Heart right ventricle (tissue), 16 donors: Measurements from ENCODE around the gene TRAIP. TPM values are rescaled to one million over a fixed set of nuclear protein-coding genes. Genes with fewer than 3 reads are reported as not detected.

Experiments used
- ATAC-seq, 8 donors: fragments of 200-7000 bp; cut with Tn5 transposase; one replicate each; pipeline ENCODE4 v1.9.1; 2020; ENCODE audit warnings: mild to moderate bottlenecking in 8 of 8, moderate library complexity in 8 of 8, moderate number of reproducible peaks in 1 of 8
- DNase-seq, 2 donors: peaks; one replicate each; pipeline ENCODE4 v3.0.0-alpha.2; 2020
- H3K27ac ChIP-seq, 10 donors: fragments of 200-600 bp; sonication (generic) in 2 of 10; one replicate each; pipeline versions ENCODE4 v1.5.0 to v1.8.0; 2020 to 2022; ENCODE audit warnings: mild to moderate bottlenecking in 3 of 10
- H3K27me3 ChIP-seq, 7 donors: fragments of 200-600 bp; one replicate each; pipeline ENCODE4 v1.8.0; 2021 to 2022; ENCODE audit warnings: mild to moderate bottlenecking in 2 of 7
- H3K36me3 ChIP-seq, 9 donors: fragments of 200-600 bp; sonication (generic) in 1 of 9; one replicate each; pipeline versions ENCODE4 v1.5.0 to v1.8.0; 2020 to 2022; ENCODE audit warnings: mild to moderate bottlenecking in 2 of 9
- H3K4me1 ChIP-seq, 9 donors: fragments of 200-600 bp; sonication (generic) in 1 of 9; one replicate each; pipeline versions ENCODE4 v1.5.0 to v1.8.0; 2020 to 2022; ENCODE audit warnings: mild to moderate bottlenecking in 4 of 9
- H3K4me3 ChIP-seq, 10 donors: fragments of 200-600 bp; sonication (generic) in 2 of 10; one replicate each; pipeline versions ENCODE4 v1.5.0 to v1.8.0; 2020 to 2022; ENCODE audit warnings: mild to moderate bottlenecking in 7 of 10, moderate library complexity in 2 of 10
- H3K9me3 ChIP-seq, 11 donors: fragments of 200-600 bp in 10 of 11; sonication (generic) in 2 of 11; one replicate each; pipeline versions ENCODE4 v1.5.0 to v1.8.0; 2013 to 2022; ENCODE audit warnings: mild to moderate bottlenecking in 2 of 11, control low read depth in 1 of 11, moderate library complexity in 1 of 11
- WGBS, 2 donors: extraction: QIAGEN DNeasy Blood & Tissue Kit; methylation state at CpG; one replicate each; pipeline ENCODE4 v1.1.7; 2013; ENCODE audit warnings: inconsistent platforms in 1 of 2; 5-methylcytosine and 5-hydroxymethylcytosine counted together
- intact Hi-C, 10 donors: fragments of 100-400 bp; cut with DNase I; formaldehyde crosslinking; loops; one replicate each; pipeline versions ENCODE4 v1.11.1 to v1.14.2; 2022
- microRNA-seq, 2 donors: library from miRNA; unstranded; fragments of <30 nt; microRNA quantifications; one replicate each; pipeline ENCODE4 v1.2.0, GENCODE V29; 2021
- polyA plus RNA-seq, 2 donors: library from polyadenylated mRNA; stranded (reverse); fragments of 200-250 nt; gene quantifications; one replicate each; pipeline ENCODE4 v1.2.3, GENCODE V29; 2013
- total RNA-seq, 10 donors: library from RNA; stranded (reverse); fragmentation: NEBNext Ultra II Directional in 3 of 10; extraction: Animal tissue kit (Norgen Biotek cat#: 25700) in 3 of 10; gene quantifications; one replicate each; pipeline versions ENCODE4 v1.2.1 to v1.2.4, GENCODE V29; 2021 to 2023
- TF ChIP-seq, protein P1 (sequence below), 9 donors: fragments of 200-600 bp; sonication (generic) in 2 of 9; IDR thresholded peaks; one replicate each; pipeline versions ENCODE4 v1.5.0 to v1.8.0; 2021 to 2022; ENCODE audit warnings: antibody characterized with exemption in 9 of 9, mild to moderate bottlenecking in 5 of 9, moderate library complexity in 1 of 9
- donor health status: Arrhythmogenic right ventricular cardiomyopathy.
- donor health status: ischemic (EF 13 %, LVEDD 7.1; RV severe dilation, severe dysfunction).
- donor health status: healthy with polysubstance abuse.
- donor health status: DM: no; HTN: yes; CAD: no.
- donor health status: DM: no; HTN: no; CAD: no.
- donor health status: ischemic (EF 25% LVEDD 6.9; RV normal size, moderate dysfunction).
- donor health status: ischemic (EF 25% LVEDD 5.7; RV mildly dilated, moderate dysfunction).
- donor health status: healthy.
- donor health status: DM: yes; HTN: yes; CAD: no.
- donor health status: Ischemic cardiomyopathy.
- donor health status: ischemic (EF 35%, LVEDD 5.7; RV mildly dilated, moderate dysfunction).
- donor health status: nonischemic (EF 11% LVEDD 7.7; RV severe dilation, severe dysfunction).
- donor health status: DM: yes; HTN: yes; CAD: no.
- donor health status: PGD.
- donor health status: ischemic (EF 29% LVEDD 5.4; RV normal size, mild dysfunction).
- donor health status: nonischemic (EF 23%, LVEDD 6.1; RV moderate dilation, normal function).

TRAIP gene
- total and polyA plus RNA-seq, 12 donors, result 0.20 to 2.4 (median 1.4) TPM

DNA sequence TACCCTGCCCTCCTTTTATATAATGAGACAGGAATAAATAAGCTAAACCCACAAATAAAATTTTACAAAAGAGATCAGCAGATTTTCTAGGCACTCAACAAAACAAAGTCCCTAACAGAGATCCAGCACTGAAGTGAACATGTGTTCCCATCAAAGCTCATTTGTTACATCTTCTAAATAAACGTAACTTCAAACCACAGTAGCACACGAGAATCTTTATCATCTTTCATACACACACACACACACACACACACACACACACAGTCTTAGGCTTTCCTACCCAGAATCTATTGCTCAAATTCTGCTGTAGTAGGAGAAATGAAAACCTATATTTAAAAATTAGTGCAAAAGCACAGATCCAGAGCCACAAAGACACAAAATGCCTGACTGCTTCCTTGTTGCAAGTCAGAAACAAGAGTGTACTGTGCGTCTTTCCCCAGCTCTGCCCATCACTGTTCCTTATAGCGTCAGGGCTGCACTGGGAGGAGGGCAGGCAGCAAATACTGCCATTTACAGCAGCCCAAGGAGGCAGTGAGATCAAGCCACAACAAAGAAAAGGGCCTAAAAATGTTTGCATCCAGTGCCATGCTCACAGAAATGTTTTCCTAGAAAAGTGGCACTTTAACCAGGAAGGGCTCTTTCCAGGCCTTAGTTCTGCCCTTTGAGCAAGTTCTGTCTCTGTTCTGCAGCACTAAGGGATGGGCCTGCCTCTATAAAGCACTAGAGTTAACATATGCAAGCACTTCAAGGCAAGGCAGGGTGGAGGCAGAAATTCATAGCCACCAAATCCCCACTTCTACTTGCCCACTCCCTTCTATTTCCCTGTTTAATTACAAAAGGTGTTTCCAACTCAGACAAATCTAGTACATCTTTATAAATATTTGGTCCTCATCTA lies 76.0 kb downstream of the TRAIP start:
- peaks cover 0 to 76% (median 5%) of the 10 kb centered on the region in 9 donors for H3K36me3 ChIP-seq
- H3K27ac ChIP-seq, result no peak overlapping the region
- intact Hi-C loops, result no loop called here
- no peak for DNase-seq
- H3K27me3 ChIP-seq, result no peaks in the 10 kb centered on the region
- no peaks in the 10 kb centered on the region for H3K9me3 ChIP-seq
- WGBS, 2 donors, result 63 to 66% methylated on average over 4 of the region's 4 CpGs
- ATAC-seq, result no peak
- no peak overlapping the region for H3K4me3 ChIP-seq
- peaks cover 4 to 56% (median 21%) of the 10 kb centered on the region in 9 donors for H3K4me1 ChIP-seq
- TF ChIP-seq, protein P1, sequence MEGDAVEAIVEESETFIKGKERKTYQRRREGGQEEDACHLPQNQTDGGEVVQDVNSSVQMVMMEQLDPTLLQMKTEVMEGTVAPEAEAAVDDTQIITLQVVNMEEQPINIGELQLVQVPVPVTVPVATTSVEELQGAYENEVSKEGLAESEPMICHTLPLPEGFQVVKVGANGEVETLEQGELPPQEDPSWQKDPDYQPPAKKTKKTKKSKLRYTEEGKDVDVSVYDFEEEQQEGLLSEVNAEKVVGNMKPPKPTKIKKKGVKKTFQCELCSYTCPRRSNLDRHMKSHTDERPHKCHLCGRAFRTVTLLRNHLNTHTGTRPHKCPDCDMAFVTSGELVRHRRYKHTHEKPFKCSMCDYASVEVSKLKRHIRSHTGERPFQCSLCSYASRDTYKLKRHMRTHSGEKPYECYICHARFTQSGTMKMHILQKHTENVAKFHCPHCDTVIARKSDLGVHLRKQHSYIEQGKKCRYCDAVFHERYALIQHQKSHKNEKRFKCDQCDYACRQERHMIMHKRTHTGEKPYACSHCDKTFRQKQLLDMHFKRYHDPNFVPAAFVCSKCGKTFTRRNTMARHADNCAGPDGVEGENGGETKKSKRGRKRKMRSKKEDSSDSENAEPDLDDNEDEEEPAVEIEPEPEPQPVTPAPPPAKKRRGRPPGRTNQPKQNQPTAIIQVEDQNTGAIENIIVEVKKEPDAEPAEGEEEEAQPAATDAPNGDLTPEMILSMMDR (IDR thresholded peaks at IDR 0.05), result no peak

DNA sequence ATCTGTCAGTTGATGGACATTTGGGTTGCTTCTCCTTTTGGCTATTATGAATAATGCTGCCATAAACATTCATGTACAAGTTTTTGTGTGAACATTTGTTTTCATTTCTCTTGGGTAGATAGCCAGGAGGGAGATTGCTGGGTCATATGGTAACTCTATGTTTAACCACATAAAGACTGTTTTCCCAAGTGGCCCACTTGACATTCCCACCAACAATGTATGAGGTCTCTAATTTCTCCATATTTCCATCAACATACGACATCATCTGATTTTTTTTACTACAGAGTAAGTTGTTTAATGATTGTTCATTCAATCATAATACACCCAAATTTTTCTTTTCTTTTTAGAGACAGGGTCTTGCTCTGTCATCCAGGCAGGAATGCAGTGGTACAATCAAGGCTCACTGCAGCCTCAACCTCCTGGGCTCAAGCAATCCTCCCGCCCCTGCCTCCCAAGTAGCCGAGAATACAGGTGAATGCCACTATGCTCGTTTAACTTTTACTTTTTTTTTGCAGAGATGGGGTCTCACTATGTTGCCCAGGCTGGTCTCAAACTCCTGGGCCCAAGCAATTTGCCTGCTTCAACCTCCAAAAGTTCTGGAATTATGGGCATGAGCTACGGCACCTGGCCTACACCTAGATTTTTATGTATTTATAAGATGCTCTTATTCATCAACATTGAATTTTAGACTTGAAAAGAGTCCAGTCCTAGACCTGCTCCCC lies 76.8 kb downstream of the TRAIP start:
- TF ChIP-seq, protein P1 (IDR thresholded peaks at IDR 0.05), result no peak
- Histone ChIP-seq H3K27ac (no peak overlapping the region), H3K4me1 (peaks cover 3 to 53% (median 22%) of the 10 kb centered on the region in 9 donors), H3K9me3 (no peaks in the 10 kb centered on the region), H3K27me3 (no peaks in the 10 kb centered on the region), H3K36me3 (peaks cover 0 to 70% (median 5%) of the 10 kb centered on the region in 9 donors), H3K4me3 (no peak overlapping the region)
- ATAC-seq (no peak), DNase-seq (no peak)
- WGBS, 2 donors, result 93 to 96% methylated on average over 5 of the region's 5 CpGs
- intact Hi-C loops, result no loop called here

Small RNA genes lying within 50 kb of the gene (microRNA-seq; reads per million reads assigned to microRNA genes)
- gene MIR5193, result 0 reads per million in 2 donors

Other genes starting within 250 kb of the TRAIP start
- 100 to 1,000 TPM; 101 to 140 (median 110) TPM for gene APEH, start 182.2 kb downstream of the TRAIP start, total RNA-seq
- 10 to 100 TPM; 18.2 to 65.7 TPM for gene APEH, start 182.2 kb downstream of the TRAIP start, polyA plus RNA-seq
- gene MST1, start 167.1 kb downstream of the TRAIP start, total RNA-seq, result 1 to 10 TPM; 2.3 to 5.1 (median 3.8) TPM
- 10 to 100 TPM in 1 of 2 donors, 1 to 10 TPM in 1; 3.3 to 16.0 TPM for gene MST1, start 167.1 kb downstream of the TRAIP start, polyA plus RNA-seq
- 10 to 100 TPM; 41.5 to 61.8 (median 51.4) TPM for gene RNF123, start 167.0 kb downstream of the TRAIP start, total RNA-seq
- 10 to 100 TPM; 23.6 to 30.8 TPM for gene RNF123, start 167.0 kb downstream of the TRAIP start, polyA plus RNA-seq
- gene AMIGO3, start 136.9 kb downstream of the TRAIP start, total RNA-seq, result under 1 TPM in 2 of 10 donors, not detected in 8; 0.09 to 0.15 TPM
- 1 to 10 TPM; 1.8 to 2.1 TPM for gene AMIGO3, start 136.9 kb downstream of the TRAIP start, polyA plus RNA-seq
- gene GMPPB, start 132.6 kb downstream of the TRAIP start, total RNA-seq, result 10 to 100 TPM in 8 of 10 donors, 1 to 10 TPM in 2; 9.6 to 30.4 (median 12.9) TPM
- 10 to 100 TPM in 1 of 2 donors, 1 to 10 TPM in 1; 8.7 to 48.8 TPM for gene GMPPB, start 132.6 kb downstream of the TRAIP start, polyA plus RNA-seq
- 10 to 100 TPM; 13.7 to 24.4 (median 16.6) TPM for gene IP6K1, start 70.0 kb downstream of the TRAIP start, total RNA-seq
- 10 to 100 TPM in 1 of 2 donors, 1 to 10 TPM in 1; 9.0 to 12.3 TPM for gene IP6K1, start 70.0 kb downstream of the TRAIP start, polyA plus RNA-seq
- not detected for gene CDHR4, start 56.7 kb downstream of the TRAIP start, total RNA-seq
- gene CDHR4, start 56.7 kb downstream of the TRAIP start, polyA plus RNA-seq, result under 1 TPM; 0.01 to 0.80 TPM
- 1 to 10 TPM; 1.8 to 5.7 (median 2.5) TPM for gene INKA1, start 53.3 kb downstream of the TRAIP start, total RNA-seq
- 1 to 10 TPM; 4.2 to 8.6 TPM for gene INKA1, start 53.3 kb downstream of the TRAIP start, polyA plus RNA-seq
- 10 to 100 TPM; 13.1 to 47.0 (median 22.0) TPM for gene UBA7, start 42.6 kb downstream of the TRAIP start, total RNA-seq
- 10 to 100 TPM; 12.0 to 57.6 TPM for gene UBA7, start 42.6 kb downstream of the TRAIP start, polyA plus RNA-seq
- not detected for gene CAMKV, start 13.3 kb upstream of the TRAIP start, total RNA-seq
- gene CAMKV, start 13.3 kb upstream of the TRAIP start, polyA plus RNA-seq, result not detected
- 1 to 10 TPM in 8 of 10 donors, under 1 TPM in 2; 0.53 to 4.4 (median 1.6) TPM for gene MST1R, start 47.3 kb upstream of the TRAIP start, total RNA-seq
- gene MST1R, start 47.3 kb upstream of the TRAIP start, polyA plus RNA-seq, result 1 to 10 TPM; 1.7 to 7.1 TPM
- 1 to 10 TPM; 5.3 to 8.2 (median 6.7) TPM for gene MON1A, start 73.2 kb upstream of the TRAIP start, total RNA-seq
- gene MON1A, start 73.2 kb upstream of the TRAIP start, polyA plus RNA-seq, result 10 to 100 TPM in 1 of 2 donors, 1 to 10 TPM in 1; 6.5 to 10.6 TPM
- 10 to 100 TPM; 29.8 to 57.6 (median 37.6) TPM for gene RBM6, start 83.6 kb upstream of the TRAIP start, total RNA-seq
- 100 to 1,000 TPM in 1 of 2 donors, 10 to 100 TPM in 1; 26.0 to 208 TPM for gene RBM6, start 83.6 kb upstream of the TRAIP start, polyA plus RNA-seq
- gene RBM5, start 232.4 kb upstream of the TRAIP start, total RNA-seq, result 10 to 100 TPM; 46.9 to 67.0 (median 56.8) TPM
- 10 to 100 TPM; 30.2 to 86.3 TPM for gene RBM5, start 232.4 kb upstream of the TRAIP start, polyA plus RNA-seq